NCI-H1417 treated with DMSO at 0.1 percent for 48 hours (cell line): ENCODE results near the gene GLCCI1.
"Not testable (repeated sequence)": the region's sequence is repeated elsewhere in the genome, so short reads cannot be mapped to it uniquely, and the experiment has no call there.

ENCODE experiments used
- DNase-seq: peaks from one replicate; lab custom pipeline; 2025; lab: John Stamatoyannopoulos, UW

The GLCCI1 gene

GRCh38 chr7:7989616-7990440 is 21.2 kb downstream of the GLCCI1 start:
- DNase-seq, result no peak

- DNase-seq, result no peak
Measured at GRCh38 chr7:7990441-7990761, 21.8 kb downstream of the GLCCI1 start.

DNA sequence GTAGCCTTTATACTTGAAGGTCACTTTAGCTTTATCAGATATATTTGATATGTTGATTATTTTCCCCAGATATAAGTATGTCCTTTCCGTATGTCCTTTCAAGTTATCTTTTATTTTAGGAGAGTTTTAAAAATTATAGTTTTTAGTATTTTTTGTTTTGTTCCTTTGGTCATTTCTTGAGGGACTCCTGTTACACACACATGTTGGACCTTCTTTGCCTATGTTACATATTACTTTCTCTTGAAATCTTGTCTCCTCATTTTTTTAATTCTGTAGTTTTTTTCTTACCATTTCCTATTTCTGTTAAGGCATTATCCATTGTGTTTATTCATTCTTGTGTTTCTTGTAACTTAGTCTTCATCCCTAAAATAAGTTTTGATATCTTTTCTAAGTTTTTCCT is 23.9 kb downstream of the GLCCI1 start:
- no peak for DNase-seq

GRCh38 chr7:7995348-7995747 is 26.8 kb downstream of the GLCCI1 start:
- DNase-seq, result not testable (repeated sequence)

- no peak for DNase-seq
Measured at GRCh38 chr7:7996568-7996967, 28.0 kb downstream of the GLCCI1 start.

DNA sequence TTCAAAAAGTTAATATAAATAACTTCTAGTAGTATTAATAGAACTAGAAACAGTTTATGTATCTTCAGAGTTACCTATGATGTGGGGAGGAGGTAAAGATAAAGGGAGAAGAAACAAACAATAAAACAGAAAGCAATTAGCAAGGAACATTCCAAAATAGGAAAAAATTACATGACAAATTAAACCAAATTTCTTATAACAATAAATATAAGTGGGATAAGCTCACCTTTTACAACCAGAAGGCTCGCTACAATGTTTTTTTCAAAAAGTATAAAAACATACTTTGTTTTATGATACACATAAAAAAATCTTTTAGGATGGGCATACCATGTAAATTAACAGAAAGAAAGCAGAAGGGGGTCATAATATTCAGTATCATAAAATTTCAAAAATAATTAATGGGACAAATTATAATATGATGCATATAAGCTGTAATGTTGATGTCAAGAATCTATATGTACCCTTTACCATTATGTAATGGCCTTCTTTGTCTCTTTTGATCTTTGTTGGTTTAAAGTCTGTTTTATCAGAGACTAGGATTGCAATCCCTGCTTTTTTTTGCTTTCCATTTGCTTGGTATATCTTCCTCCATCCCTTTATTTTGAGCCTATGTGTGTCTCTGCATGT is 31.8 kb downstream of the GLCCI1 start:
- DNase-seq, result no peak

GRCh38 chr7:8003077-8003476 is 34.5 kb downstream of the GLCCI1 start:
- DNase-seq, result no peak

GRCh38 chr7:8005279-8005678 is 36.7 kb downstream of the GLCCI1 start:
- DNase-seq, result no peak

DNA sequence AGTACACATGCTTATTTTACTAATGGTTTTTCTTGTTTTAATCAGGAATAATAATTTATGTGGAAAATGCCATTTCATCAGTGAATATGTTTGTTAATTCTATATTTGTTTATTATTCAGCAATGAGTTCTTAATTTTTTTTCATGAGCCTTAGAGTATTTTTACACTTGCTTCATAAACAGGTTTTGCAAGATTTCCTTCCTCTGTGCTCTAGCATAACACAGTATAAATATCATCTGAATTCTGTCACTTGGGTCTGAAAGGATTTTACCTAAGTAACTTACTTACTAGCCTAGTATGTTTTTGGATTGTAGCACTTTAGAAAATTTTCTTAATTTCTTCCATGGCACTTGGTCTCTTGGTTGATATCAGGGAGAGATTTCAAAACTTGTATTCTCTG is 45.8 kb downstream of the GLCCI1 start:
- no peak for DNase-seq

DNA sequence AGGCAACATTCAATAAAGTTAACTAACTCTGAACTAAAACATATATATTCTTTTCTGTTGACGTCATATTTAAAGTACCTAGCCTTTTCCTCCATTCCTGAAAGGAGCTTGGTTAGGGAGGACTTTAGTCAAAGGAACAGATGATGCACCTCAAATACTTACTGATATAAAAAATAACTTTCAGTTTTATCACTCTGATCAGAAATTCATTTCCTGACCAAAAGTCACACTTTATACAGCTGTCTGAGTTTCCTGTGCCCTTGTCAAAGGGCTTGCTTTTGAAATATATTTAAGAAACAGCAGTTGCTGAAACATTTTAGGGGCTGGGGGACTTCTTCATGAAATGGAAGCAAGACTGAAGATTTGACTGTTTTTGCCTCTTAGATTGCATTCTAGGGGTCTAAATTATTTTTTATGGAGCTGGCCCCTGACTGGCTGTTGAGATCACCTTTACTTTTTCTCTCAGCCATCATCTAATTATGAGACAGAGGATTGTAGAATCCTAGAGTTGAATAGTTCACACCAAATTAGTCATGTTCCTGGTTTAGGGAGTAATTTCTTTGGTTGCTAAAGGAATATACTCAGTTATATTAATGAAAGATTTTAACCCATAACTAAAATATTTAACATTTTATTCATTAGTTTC is 46.6 kb downstream of the GLCCI1 start:
- no peak for DNase-seq

GRCh38 chr7:8015746-8016120 is 47.1 kb downstream of the GLCCI1 start:
- no peak for DNase-seq

DNA sequence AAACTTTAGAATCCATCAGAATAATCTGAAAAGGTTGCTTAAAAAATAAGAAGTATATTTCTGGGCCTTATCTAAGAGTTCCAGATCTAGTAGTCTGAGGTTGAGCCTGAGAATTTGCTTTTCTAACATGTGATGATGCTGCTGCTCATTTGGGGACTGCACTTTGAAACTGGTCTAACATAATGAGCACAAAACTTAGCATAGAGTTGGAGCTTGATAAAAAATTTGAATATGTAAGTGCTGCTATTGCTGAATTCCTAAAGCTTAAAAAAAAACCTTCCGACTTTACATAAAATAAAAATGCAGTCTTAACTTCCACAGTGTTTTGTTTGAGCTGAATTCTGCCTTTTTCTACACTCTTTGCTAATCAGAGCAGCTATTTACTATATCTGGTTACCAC is 48.8 kb downstream of the GLCCI1 start:
- DNase-seq, result no peak

DNA sequence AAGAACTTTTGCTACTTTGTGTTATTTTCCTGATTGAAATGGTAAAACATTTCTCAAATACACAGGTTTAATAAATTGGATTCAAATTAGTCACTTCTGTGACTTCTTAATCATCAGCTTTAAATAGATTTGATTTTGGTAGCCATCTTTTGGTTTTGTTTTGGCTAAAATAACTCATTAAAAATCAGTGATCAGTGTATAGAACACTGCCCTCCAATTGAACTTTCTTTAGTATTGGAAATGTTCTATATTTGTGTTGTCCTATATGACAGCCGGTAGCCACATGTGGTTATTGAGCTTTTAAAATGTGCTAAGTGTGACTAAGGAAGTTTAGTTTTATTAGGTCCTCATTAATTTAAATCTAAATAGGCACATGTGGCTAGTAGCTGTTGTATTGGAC is 50.4 kb downstream of the GLCCI1 start:
- no peak for DNase-seq

DNA sequence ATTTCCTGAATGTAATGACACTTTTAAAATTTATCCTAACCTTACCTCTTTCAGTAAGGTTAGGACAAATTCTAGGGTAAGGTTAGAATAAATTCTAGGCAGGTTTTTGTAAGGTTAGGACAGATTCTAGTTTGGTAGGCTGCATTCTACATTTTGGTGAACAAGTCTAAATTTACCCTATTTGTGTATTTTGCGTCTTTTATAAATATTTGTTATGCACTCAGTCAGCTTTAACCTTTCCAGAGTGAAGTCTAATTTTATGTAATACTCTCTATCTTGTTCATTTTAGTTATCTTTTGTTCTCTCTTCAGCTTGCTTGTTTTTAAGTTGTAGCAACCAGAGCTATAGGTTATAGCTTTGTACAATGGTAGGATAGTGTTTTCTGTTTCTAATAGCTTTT is 54.0 kb downstream of the GLCCI1 start:
- DNase-seq, result no peak

- no peak for DNase-seq
Measured at GRCh38 chr7:8035192-8035591, 66.6 kb downstream of the GLCCI1 start.

GRCh38 chr7:8035647-8036518 is 67.3 kb downstream of the GLCCI1 start:
- DNase-seq, result no peak

DNA sequence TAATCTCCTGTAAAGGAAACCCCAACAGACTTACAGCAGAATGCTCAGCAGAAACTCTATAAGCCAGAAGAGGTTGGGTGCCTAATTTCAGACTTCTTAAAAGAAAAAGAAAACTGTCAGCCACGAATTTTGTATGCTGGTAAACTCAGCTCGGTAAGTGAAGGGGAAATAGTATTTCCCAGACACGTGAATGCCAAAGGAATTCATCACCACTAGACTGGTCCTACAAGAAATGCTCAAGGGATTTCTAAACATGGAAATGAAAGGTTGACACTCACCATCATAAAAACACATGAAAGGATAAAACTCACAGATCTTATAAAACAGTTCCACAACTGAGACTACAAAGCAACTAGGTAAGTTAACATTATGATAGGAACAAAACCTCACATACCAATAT is 68.6 kb downstream of the GLCCI1 start:
- no peak for DNase-seq

GRCh38 chr7:8040768-8041369 is 72.3 kb downstream of the GLCCI1 start:
- DNase-seq, result no peak

DNA sequence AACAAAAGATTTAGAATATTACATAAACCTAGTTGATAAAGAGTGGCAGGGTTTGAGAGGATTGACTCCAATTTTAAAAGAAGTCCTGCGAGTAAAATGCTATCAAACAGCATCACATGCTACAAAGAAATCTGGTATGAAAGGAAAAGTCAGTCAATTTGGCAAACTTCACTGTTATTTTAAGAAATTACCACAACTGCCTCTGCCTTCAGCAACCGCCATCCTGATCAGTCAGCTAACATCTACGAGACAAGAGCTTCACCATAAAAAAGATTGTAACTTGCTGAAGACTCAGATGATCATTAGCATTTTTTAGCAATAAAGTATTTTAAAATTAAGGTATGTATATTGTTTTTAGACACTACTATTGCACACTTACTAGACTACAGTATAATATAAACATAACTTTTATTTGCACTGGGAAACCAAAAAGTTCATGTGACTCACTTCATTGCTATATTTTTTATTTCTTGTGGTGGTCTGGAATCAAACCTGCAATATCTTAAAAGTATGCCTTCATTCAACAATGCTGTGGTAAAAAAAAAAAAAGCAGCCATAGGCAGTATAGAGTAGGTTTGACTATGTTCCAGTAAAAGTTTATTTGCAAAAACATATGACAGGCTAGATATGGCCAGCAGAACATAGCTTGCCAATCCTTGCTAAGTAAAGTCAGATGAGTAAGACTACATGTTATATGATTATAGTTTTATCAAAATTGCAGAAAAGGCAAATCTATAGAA is 74.4 kb downstream of the GLCCI1 start:
- DNase-seq, result no peak

DNA sequence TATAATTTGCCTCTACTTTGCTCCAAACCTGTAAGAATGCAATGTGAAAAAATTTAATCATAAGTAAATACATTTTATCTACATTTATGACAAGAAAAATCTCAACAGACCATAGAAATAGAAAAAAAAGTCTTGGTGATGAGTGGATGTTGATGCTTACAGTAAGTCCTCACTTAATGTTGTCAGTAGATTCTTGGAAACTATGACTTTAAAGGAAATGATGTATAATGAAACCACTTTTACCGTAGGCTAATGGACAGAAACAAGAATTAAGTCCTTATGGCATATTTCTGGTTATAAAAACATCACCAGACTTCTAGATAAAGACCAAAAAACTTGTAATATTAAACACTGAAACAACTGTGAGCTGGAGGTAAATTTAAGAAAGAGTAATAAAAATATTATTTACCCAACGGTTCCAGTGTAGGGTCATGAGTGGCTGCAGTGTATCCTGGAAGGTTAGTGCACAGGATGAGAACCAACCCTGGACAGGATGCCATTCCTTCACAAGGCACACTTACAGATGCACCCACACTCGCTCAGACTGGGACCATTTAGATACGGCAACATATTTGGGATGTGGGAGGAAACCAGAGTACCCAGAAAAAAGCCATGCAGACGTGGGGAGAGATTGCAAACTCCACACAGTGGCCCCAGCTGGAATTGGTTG is 76.3 kb downstream of the GLCCI1 start:
- DNase-seq, result no peak

DNA sequence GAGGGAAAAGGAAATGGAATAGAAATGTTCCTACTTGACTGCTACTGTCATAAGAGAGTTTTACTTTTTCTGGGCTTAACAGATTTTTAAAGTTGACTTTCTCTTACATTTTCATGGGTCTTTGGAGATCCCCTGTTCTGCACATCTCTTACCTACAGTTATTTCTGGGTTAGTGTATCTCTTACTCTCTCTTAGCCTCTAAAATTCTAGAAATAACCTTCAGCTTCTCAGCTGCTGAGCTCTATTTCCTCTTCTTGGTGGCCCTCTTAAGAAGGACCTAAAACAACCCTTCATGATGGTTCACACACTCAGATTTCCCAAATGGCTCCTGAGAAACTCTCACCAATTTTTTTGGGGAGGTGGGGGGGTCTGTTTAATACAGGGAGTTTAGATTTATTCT is 79.5 kb downstream of the GLCCI1 start:
- DNase-seq, result not testable (repeated sequence)
